Measurements from ENCODE around the gene RANBP17.

RANBP17 gene

DNA sequence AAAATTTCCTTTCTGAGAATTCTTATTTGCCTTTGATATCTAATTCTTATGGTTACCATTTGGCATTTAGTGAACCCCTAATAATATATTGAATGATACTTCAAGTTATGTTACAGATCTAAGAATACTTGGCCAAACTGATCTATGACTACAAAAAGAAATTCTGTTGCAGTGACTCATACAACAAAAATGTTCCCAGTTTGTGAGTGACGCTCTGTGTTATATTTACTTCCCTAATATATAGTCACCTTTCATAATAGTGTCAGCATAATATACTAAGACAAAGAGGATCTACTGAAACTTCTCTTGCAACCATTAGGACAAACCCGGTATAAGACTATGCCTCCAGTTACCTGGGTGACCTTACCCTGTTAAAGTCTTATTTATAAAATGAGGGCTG lies 230.4 kb downstream of the RANBP17 start:
- peak; percentile 81 for DNase-seq (ENCODE audit: low read depth)

DNA sequence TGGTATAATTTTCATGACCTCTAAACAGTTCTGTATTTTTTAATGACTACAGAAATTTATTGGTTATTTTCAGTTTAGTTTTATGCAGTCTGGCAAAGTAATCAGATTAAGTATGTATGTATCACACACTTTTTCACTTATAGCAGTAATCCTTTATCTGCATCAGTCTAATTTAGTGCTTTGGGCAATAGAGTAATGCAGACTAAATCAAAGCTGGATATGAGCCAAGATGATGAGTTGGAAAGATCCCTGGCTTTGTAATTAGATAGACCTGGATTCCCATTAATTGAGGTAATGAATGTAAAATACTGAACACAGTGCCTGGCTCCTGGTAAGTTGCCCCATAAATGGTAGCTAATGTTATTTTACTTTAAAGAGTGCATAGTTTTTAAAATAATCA lies 231.8 kb downstream of the RANBP17 start:
- peak; percentile 8 for DNase-seq (ENCODE audit: low read depth)

DNA sequence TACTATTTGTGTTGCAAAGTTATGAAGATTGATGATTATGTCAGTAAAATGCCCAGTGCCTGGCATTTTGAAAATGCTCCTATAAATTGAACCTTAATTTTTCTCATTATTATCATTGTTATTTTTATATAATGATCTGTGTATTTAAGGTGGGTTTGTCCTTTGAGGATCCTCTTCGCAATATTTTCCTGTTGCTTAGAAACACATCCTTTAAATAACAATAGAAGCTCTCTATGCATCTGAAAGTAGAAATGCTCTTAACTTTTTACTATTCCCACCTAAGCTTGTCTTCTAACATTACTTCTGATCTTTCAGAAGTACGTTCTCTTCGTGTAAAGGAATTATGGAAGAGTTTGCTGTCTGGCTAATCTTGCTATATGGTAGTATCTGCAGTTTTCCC lies 232.5 kb downstream of the RANBP17 start:
- DNase-seq (ENCODE audit: low read depth): no peak

DNA sequence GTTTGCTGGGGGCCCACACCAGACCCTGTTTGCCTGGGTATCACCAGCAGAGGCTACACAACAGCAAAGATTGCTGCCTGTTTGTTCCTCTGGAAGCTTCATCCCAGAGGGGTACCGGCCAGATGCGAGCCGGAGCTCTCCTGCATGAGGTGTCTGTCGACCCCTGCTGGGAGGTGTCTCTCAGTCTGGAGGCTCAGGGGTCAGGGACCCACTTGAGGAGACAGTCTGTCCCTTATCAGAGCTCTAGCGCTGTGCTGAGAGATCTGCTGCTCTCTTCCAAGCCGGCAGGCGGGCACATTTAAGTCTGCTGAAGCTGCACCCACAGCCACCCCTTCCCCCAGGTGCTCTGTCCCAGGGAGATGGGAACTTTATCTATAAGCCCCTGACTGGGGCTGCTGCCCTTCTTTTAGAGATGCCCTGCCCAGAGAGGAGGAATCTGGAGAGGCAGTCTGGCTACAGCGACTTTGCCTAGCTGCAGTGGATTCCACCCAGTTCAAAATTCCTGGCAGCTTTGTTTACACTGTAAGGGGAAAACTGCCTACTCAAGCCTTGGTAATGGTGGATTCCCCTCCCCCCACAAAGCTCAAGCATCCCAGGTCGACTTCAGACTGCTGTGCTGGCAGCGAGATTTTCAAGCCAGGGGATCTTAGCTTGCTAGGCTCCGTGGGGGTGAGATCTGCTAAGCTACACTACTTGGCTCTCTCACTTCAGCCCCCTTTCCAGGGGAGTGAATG lies 241.2 kb downstream of the RANBP17 start:
- no peak for DNase-seq (ENCODE audit: low read depth)

DNA sequence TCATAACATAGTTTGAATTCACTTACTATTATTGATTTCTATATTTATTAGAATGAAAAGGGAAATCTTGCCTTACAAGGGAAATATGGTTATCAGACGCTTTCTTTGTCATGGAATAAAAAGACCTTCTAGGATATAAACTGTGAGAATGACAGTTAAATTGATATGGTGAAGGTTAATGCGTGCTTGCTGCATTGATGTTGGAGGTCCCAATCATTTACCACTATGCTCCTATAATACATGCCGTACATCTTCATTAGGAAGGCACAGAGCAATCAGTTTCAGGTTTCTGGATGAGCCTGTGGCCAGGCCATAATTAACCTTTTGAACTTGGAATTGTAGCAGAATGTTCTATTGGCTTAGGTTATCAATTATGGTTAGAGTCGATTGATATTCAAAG lies 245.9 kb downstream of the RANBP17 start:
- no peak for DNase-seq (ENCODE audit: low read depth)

DNA sequence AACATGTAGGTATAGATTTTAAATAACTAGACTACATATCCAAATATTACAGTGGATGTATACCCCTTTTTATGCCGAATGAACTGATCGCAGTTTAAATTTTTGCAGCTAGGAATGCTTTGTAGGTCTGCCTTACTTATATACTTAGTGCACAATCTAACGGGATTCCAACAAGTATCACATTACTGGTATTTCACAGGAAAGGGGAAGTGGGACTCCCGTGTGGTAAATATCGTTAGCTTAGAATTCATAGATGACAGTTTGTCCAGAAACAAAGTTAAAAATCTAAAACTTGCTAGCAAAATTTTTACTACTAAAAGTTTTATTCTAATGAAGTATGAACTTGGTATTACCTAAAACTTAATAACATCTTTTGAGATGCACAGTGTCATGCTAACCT lies 253.7 kb downstream of the RANBP17 start:
- DNase-seq (ENCODE audit: low read depth): no peak

DNA sequence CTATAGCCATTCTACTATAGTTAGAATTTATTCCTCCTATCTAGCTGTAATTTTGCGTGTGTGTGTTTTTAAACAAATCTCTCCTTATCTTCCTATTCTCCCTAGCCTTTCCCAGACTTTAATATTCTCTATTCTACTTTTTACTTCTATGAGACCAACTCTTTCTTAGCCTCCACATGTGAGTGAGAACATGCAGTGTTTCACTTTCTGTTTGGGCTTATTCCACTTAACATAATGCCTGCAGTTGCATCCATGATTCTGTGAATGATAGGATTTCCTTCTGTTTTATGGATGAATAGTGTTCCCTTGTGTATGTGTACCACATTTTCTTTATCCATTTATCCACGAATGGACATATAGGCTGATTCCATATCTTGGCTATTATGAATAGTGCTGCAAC lies 254.9 kb downstream of the RANBP17 start:
- no peak for DNase-seq (ENCODE audit: low read depth)

DNA sequence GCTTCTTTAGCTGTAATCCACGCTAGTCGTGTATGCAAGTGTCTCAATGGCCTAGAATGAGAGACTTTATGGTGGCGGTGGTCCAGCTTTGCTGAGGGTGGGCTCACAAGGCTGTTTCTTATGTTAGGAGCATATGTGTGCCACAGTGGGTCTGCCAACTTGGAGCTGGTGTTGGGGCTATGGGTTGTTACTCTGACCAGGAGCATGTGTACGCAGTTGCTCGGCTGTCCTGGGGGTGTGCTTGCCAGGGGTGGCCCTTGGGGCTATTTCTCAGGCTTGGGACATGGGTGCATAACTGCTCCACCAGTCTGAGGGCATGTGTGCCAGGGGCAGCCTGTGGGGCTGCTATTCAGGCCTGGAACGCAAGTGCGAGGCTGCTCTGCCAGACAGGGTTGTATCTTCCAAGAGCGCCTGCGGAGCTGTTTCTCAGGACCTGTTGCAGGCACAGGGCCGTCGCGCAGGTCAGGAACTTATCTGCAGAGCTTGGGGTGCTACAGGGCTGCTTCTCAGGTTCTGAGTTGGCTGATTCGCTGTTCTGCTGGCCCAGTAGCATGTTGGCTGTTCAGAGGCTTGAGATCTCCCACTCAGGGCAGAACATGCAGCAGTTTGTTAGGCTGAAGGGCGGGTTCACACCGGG lies 259.3 kb downstream of the RANBP17 start:
- DNase-seq (ENCODE audit: low read depth): no peak

DNA sequence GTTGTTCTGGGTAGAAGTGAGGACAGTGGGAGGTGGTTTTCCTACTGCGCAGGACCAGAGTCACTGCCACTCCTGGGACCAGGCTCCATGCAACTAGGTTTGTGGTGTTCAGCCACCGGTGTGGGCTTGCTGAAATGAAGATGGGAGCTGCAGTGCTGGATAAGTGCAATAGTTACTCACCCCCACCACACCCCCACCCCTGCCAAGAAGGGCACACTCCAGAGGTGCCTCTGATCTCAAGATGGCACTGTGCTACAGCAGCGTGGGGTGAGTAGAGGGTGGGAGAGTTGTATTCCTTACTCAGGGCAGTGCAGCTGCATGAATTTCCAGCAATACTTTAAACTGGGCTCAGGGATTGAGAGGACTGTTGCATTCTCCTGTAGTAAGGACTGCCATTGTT lies 259.8 kb downstream of the RANBP17 start:
- no peak for DNase-seq (ENCODE audit: low read depth)

DNA sequence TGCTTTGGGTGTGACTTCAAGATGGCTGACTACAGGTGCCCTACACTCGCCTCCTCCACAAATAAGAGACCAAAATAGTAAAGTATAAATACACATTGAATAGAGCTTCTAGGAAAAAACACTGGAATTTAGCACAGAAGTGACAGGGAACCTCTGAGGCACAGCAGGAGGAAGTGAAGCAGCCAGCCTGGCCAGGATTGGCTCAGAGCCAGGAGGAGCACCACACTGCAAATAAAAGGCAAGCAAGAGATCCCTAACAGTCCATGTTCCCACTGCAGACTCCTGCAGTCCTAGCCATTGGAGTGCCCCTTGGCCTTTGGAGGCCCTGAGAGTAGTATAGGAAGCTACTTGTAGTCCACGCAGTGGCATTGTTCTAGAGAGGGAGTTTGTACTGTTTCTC lies 260.6 kb downstream of the RANBP17 start:
- DNase-seq (ENCODE audit: low read depth): no peak

DNA sequence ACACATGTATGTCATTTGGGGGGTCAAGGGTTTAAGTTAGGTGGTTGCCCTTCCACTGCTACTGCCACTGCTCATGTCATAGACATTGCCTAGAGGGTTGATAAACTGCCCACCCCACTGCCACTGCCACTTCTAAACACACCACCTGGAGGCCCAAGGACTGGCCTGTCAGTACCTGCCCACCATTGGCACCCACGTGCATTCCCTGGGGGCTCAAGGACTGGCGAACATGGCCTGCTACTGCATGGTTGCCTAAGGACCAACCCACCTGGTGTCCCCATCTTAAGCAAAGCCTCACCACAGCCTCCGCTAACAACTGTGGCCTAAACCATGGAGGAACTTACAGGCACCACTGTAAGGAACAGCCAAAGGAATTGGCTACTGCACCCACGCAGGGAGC lies 261.6 kb downstream of the RANBP17 start:
- DNase-seq (ENCODE audit: low read depth): no peak

DNA sequence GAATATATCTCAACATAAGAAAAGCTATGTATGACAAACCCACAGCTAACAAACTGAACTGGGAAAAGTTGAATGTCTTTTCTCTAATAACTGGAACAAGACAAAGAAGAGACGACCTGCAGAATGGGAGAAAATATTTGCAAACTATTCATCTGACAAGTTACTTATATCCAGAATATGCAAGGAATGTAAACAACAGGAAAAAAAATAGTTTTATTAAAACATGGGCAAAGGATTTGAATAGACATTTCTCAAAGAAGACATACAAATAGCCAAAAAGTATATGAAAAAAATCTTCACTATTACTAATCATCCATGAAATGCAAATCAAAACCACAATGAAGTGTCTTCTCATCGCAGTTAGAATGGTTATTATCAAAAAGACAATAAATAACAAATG lies 265.5 kb downstream of the RANBP17 start:
- DNase-seq (ENCODE audit: low read depth): peak; percentile 49

DNA sequence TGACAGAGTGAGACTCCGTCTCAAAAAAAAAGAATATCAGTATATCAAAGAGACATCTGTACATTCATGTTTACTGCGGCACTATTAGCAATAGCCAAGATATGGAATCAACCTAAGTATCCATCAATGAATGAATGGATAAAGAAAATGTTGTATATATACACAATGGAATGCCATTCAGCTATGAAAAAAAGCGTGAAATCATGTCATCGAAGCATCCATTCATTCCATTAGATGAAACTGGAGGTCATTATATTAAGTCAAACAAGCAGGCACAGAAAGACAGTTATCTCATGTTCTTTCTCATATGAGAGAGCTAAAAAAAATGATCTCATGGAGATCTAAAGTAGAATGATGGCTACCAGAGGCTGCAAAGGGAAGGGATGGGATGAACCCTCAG lies 266.3 kb downstream of the RANBP17 start:
- no peak for DNase-seq (ENCODE audit: low read depth)

DNA sequence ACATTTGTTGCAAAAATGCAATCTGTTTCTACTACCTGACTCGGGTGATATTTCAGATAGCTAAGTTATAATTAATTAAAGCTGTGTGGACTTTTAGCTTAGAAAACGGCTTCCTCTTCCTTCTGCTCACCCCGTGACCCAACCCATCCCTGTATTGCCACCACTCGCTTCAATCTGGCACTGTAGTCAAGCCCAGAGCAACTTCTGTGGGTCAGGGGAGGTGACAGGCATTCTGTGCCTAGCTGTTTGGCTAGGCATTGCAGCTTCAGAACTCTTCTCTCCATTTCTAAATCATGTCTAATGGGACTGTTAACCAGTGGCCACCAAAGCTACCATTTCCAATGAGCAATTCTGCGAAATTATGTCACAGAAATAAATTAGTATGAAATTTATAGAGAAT lies 267.5 kb downstream of the RANBP17 start:
- no peak for DNase-seq (ENCODE audit: low read depth)

DNA sequence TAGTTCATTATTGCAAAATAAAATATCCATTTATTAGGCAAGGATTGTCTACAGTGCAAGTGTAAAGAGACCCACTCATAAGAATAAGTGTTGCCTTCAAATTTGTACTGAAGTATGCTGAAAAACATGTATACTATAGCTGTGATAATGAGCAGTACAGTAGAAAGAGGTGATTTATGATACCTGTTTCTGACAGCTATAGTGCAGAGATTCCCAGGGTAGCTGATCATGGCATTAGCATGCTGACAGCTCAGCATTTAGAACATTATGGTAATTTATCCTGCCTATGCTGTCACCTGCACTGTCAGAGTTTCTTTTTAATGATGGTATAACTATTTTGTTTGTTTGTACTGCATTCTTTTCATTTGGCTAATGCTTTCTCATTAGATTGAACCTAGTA lies 269.7 kb downstream of the RANBP17 start:
- no peak for DNase-seq (ENCODE audit: low read depth)

DNA sequence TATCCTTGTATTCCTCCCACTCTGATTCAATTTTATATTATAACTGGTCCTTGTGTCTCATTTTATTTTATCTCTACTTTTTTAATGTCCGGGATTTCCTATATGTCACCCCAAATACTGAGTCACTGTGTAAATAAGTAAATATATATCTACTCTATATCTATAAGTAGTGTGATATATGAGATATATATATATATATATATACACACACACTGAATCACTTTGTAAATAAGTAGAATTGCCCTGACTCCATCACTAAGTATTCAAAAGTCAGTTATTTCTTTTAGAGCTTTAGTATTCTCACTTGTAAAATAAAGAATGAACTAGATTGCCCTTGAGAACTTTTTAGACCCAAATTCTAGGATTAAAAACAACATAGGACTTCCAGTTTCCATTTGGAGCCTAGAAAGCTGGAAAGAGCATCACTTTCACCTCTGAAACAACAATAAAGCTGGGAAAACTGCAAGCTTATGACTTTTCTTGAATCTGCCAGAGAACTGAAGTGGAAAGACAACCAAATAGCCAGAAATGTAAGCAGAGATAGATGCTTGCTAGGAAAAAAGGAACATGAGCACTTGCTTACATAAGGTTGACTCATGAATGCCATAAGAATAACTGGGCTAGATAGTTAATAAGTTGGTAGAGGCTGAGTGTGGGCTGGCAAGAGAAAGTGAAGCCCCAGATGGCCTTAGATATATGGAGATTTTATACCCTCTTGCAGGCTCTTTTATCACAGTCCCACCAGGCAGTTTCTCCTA lies 276.1 kb downstream of the RANBP17 start:
- DNase-seq (ENCODE audit: low read depth): peak; percentile 79

DNA sequence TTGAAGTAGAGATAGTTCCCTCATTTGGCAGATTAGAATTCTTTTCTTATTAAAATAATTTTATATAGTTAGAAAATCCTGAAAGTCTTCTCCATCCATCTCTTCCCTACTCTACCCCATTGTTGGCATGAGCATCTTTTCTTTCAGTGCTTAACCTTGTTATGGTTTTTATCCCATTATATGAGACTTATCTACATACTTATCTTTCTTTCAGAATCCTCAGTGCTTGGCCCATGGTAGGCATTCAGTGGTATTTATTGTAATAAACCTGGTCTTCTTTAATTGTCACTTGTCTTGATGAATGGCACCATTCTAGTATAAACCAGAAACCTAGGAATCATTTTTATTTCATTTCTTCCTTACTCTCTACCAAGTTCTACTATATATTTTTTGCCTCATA lies 277.4 kb downstream of the RANBP17 start:
- DNase-seq (ENCODE audit: low read depth): no peak

DNA sequence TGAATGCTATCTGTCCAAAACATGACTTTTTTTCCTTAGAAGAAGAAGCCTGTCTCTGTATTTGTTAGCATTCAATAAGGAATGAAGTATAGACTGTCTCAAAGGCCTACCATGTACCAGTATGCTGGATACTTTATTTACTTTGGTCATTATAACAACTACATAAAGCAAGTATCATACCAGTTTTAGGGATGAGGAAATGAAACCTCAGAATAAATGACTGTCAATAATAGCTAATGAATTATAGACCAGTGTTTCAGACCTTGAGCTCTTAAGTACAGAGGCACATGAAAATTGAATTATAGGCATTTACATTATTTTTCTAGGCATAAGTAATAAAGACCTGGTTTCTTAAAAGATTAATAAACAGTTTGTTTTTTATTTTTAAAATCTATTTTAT lies 280.8 kb downstream of the RANBP17 start:
- no peak for DNase-seq (ENCODE audit: low read depth)

DNA sequence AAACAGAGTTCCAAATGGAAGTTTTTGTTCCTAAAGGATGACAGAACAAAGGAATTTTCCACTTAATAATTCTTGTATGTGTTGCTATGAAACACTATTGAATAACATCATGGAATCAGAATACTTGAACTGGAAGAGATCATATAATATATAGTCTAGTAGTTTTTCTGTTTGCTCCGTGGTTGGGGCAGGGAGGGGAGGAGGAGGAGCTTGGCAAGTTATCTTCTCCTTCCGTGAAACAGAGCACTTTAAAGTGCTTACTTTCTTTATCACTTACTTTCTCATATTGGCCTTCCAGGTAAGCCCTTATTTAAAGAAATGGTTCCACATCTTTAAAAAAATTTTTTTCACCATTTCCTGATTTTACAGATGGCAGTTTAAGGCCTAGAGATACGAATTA lies 281.4 kb downstream of the RANBP17 start:
- no peak for DNase-seq (ENCODE audit: low read depth)

DNA sequence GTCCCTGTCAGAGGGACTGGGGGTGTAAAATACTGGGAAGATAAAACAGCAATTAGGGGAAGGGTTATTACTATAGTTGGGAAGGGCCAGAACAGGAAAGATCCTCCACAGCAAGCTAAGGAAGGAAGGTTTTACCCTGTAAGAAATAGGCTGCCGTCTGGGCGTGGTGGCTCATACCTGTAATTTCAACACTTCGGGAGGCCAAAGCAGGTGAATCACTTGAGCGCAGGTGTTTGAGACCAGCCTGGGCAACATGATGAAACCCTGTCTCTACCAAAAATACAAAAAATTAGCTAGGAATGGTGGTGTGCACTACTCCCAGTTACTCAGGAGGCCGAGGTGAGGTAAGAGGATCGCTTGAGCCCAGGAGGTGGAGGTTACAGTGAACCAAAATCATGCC lies 282.1 kb downstream of the RANBP17 start:
- DNase-seq (ENCODE audit: low read depth): no peak

DNA sequence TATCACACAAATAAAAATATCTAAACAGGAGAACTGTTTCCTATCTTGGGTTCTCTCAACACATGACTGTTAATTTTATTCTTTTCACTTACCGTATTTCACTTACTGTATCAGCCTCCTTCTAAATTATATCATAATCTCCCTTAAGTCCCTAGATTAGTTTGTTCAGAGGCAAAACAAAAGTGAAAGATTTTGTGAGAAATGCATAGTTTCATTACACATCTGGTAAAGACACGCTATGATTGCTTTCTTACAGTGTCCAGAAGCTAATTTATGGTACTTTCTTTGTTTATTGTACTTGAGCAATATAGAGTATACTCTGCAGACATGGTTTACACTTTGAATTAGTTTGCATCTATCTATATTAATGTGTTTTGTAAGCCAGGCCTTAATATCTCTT lies 287.5 kb downstream of the RANBP17 start:
- no peak for DNase-seq (ENCODE audit: low read depth)

DNA sequence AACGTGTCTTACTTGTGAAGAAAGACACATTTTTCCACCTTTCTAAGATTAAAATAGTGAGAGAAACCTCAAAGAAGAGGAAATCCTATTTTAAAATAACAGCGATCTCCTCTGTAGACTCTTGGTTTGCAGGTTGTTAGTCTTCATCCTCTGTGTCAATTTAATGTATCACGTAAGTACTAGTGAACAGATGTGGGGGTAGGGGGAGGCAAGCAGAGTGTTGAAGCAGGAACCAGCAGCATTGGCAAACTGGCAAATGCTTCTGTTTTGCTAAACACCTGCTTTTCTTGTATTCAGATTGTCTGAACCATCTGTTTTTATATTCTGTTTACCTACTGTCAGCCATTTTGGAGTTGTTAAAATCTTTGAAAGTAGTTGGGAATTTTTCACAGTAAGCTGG lies 288.0 kb downstream of the RANBP17 start:
- no peak for DNase-seq (ENCODE audit: low read depth)

DNA sequence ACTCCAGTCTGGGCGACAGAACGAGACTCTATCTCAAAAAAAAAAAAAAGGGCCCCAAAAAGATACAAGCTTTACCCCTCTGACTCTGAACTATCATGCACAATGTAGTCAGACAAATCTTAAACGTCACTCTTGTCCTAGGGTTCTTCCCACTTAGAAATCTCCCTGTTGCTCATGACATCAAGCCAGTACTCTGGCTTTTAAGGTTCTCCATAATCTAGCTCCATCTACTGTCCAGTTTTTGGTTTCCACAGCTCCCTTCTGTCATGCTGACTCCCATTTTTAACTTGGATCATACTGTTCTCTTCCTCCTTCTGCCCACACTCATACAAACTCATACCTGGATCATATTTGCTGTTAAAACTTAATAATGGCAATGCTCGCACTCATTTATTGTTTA lies 290.6 kb downstream of the RANBP17 start:
- DNase-seq (ENCODE audit: low read depth): peak; percentile 54

All from ELR (cell line).